EL (cell line): ENCODE results near the gene CDKN2AIPNL.
A peak's percentile ranks its signal among the peaks of the same experiment; 100 is the strongest.
"Not testable (repeated sequence)": the region's sequence is repeated elsewhere in the genome, so short reads cannot be mapped to it uniquely, and the experiment has no call there.

ENCODE experiments used
- DNase-seq: peaks from one replicate; pipeline ENCODE4 v3.0.0-alpha.2; 2016

The CDKN2AIPNL gene

DNA sequence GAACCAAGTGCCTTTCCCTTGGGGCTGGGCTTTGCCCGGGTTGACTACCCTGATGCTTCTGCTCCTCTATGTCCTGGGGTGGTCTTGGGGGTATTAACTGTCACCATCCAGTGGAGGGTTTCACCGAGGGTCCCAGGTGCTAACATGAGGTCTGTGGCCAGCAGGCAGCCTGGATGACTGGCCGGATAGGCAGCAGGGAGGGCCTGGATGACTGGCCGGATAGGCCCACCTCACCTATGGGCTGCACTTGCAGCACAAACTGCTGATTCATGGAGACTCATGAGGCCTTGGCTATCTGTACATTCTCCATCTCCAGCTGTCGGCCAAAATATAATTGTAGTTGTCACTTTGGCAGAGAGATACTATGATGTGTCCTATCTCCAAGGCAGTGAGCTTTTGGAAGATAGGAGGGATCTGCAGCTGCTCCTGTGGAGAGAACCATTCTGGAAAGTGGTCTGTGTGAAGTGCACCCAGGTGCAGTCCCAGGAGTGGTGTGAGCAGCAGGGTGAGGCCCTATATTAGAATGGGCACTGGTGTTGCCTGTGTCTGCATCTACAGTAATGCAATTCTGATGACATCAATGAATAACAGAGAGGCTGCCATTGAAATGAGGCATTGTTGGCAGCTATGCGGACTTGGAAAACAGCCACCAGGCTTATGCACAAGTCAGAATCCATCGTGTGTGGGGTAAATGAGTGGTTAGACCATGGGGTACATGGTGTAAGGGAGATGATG, 26.3 kb upstream of the CDKN2AIPNL start:
- DNase-seq, result peak; percentile 86

DNA sequence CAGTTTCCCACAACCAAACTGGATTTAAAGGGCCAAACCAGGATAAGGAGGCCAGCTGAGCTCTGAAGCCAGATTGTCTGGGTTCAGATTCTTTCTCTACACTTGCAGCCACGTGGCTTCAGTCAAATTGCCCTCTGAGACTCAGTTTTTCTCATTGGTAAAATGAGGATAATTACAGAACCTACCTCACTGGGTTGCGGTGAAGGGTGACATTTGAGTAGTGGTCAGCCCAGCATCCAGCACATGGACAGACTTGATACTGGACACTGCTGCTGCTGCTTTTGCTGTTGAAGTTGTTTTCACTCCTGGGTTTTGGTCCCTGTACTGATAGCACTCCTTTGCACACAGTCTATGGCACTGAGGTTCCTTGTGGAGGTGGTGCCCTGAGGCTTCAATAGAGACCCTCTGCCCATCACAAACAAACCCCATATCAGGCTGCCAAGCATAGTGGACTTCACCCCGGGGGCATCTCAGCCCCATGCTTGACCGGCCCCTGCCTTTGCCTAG, 25.7 kb upstream of the CDKN2AIPNL start:
- DNase-seq, result peak; percentile 25

DNA sequence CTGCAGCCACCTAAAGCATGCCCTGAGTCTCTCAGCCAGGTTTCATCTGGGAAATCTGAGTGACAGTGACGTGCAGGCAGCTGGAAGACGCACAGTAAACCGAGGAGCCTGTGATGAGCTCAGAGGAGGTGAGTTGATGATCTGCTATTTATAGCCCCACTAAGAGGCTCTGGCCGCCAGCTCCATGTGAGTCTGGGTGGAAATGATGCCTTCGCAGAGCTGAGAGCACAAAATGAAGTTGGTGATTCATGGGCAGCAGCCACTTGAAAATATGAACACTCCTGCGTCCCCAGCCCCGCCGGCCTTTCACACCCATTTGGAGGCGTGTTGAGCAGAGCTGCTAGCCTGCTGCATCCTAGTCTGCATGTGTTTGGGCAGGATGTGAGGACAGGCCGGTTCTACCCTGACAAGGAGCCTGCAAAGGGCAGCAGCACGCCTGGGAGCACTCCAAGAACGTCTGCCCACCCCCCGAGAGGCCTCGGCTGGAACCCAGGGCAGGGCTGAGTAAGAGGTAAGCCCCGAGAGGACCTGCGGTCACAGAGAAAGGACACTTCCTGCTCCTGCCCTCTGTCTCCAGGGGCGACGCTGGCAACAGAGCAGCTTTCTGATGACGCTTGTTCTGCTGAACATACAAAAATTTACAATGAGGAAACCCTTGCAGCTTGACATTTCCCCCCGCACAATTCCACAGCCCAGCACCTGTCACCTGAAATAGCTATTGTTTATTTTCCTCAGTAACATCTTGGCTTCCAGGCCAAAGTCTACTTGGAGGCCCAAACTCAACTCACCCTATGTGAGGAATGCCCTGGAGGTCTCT, 25.1 kb upstream of the CDKN2AIPNL start:
- peak; percentile 89 for DNase-seq

DNA sequence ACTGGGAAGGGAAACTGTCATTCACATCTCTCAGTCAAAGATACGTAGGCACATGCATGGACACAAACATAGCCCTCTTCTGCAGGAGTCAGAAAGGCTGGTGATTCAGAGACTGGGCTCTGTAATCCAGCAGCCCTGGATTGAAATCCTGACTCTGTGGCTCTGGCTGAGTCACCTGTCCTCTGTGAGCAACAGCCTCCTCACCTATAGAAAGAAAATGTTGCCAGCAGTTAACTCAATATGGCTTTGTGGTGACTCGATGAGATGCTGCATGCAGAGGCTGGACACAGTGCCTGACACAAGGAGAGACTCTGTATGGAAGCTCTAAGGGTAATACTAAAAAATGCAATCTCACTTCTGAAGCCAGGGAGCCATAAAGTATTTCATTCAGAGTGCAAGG, 23.9 kb upstream of the CDKN2AIPNL start:
- peak; percentile 53 for DNase-seq

DNA sequence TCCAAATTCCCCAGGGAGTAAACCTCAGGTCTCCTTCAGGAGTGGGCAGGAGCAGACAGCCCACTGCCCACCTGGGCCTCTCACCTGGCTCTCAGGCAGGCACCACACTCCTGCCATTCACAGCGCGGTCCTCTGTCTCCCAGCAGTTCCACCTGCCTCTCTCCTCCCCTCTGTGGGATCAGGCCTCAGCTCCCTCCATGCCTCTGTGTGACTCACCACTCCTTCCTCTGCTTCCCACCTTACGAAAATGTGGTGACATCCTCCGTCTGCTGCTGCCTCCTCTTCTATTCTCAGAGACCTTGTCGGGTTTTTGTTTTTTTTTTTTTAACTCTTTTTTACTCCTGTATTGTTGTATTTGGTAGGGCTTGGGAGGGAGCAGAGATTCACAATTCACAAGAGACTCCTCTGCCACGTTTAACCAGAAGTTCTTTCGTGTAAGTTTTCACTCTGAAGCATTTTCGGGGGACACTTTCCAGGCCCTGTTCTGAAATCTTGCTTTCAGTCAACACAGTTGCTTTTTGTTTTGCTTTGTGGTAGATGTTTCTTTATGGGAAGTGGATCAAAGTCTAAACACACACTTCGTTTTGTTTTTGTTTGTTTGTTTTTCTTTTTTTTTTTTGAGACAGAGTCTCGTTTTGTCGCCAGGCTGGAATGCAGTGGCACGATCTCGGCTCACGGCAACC, 21.1 kb upstream of the CDKN2AIPNL start:
- DNase-seq, result peak; percentile 41

DNA sequence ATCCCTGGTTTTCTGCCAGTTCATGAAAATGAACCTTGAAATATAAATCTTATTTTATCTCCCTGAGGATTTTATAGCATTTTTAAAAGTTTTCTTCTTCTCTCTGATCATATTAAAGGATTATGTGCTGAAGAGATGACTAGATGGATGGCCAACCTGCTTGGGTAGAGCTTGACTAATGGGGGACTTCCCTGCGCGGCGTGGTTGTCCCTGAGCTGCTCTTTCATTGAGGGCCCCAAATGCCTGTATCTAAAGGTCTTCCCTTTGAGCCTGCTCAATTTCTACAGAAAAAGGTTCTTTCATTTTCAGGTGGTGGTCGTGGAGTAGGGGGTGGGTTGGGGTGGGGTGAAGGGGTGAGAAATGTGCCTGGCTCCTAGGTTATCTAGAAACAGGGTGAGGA, 20.5 kb upstream of the CDKN2AIPNL start:
- no peak for DNase-seq

DNA sequence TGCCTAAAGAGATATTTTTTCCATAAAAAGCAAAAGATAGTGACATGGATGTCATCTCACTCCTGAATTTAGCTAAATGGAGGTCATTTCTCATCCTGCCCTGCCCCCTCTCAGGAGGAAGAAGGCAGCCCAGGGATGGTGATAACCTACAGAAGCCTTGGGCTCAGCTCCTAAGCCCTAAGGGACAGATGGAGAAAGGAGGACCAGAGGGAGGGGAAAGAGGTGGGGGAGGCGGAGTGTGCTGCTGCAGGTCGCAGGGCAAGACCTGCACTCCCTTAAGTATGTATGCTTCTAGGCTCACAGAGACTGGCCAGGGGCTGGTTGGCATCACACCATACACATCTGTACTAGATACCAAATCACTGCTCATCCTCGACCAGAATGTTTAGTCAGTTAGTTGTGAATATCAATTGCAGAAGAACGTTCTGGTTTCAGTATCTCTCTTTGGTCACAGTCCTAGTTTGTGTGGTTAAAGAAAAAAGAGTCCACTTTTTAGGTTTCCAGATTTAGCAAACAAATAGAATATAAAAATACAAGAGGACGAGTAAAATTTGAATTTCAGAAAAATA, 18.4 kb upstream of the CDKN2AIPNL start:
- DNase-seq, result no peak

DNA sequence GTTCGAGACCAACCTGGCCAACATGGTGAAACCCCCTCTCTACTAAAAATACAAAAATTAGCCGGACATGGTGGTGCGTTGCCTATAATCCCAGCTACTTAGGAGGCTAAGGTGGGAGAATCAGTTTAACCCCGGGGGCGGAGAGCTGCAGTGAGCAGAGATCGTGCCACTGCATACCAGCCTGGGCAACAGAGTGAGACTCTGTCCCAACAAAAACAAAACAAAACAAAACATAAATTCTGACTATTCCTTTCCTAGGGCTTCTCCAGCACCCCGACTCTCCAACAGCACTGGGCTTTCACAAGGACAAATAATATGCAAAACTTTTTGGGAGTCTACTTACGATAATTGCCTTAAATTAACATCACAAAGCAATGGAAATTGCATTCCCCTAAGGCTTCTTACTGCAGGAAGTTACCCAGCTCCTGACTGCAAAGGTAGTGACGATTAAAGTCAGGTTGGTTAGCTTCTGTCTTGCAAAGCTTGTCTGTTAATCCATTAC, 15.9 kb upstream of the CDKN2AIPNL start:
- no peak for DNase-seq

DNA sequence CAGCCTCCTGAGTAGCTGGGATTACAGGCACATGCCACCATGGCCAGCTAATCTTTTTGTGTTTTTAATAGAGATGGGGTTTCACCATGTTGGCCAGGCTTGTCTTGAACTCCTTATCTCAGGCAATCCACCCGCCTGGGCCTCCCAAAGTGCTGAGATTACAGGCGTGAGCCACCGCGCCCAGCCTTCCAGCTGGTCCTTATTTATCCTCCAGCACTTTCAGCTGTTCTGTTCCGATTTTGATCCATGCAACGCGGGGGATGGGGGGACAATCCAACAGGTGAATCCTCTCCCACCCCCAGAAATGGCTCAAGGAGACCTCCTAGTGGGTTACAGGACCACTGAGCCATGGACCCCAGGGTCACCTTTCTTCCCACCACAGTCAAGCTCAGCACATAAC, 14.7 kb upstream of the CDKN2AIPNL start:
- no peak for DNase-seq

DNA sequence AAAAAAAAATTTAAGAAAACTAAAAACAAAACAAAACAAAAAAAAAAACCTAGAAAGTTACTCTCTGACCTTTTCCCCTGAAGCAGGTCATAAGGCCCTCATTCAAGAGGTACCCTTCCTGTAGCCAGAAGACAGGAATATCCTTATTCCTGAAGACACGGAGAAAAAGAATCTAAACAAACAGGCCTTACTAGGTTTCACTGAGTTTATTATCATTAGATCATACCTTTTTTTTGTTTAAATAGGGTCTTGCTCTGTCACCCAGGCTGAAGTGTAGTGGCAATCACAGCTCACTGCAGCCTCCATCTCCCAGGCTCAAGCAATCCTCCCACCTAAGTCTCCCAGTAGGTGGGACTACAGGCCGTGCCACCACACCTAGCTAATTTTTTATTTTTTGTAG, 11.7 kb upstream of the CDKN2AIPNL start:
- no peak for DNase-seq

DNA sequence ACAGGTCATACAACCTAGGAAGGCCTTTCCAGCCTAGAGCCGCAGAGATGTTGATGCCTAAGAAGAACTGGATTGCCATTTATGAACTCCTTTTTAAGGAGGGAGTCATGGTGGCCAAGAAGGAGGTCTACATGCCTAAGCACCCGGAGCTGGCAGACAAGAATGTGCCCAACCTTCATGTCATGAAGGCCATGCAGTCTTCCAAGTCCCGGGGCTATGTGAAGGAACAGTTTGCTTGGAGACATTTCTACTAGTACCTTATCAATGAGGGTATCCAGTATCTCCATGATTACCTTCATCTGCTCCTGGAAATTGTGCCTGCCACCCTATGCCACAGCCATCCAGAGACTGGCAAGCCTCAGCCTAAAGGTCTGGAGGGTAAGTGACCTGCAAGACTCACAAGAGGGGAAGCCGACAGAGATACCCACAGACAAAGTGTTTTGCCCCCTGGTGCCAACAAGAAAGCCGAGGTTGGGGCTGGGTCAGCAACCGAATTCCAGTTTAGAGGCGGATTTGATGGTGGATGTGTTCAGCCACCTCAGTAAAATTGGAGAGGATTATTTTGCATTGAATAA, 11.2 kb upstream of the CDKN2AIPNL start:
- DNase-seq, result no peak

DNA sequence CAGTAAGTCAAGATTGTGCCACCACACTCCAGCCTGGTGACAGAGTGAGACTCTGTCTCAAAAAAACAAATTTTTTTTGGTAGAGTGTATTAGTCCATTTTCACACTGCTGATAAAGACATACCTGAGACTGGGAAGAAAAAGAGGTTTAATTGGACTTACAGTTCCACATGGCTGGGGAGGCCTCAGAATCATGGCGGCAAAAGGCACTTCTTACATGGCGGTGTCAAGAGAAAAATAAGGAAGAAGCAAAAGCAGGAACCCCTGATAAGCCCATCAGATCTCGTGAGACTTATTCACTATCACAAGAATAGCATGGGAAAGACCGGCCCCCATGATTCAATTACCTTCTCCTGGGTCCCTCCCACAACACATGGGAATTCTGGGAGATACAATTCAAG, 9.4 kb upstream of the CDKN2AIPNL start:
- not testable (repeated sequence) for DNase-seq

DNA sequence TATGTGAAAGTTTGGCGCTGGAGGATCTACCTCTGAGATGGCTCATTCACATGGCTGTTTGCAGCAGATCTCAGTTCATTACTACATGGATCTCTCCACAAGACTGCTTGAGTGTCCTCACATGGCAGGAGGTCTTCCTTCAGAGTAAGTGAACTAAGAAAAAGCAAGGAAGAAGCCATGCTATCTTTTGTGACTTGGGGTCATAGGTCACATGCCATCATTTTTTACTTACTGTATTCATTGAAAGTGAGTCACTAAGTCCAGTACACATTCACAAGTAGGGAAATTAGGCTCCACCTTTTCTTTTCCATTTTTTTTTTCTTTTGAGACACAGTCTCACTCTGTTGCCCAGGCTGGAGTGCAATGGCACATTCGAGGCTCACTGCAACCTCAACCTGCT, 8.7 kb upstream of the CDKN2AIPNL start:
- DNase-seq, result peak; percentile 78

DNA sequence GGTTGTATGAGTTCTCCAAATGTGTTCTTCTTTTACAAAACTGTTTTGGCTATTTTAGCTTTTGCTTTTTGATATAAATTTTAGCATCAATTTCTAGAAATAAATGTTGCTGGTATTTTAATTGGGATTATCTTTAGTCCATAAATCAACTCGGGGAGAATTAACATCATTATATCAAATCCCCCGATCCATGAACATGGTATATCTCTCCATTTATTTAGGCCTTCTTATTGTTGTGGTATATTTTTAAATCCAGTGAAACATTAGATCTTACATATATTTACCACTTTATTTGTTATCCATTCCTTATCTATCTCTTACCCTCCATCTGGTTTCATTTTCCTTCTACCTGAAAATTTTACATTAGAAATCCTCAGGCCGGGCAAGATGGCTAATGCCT, 7.3 kb upstream of the CDKN2AIPNL start:
- no peak for DNase-seq

DNA sequence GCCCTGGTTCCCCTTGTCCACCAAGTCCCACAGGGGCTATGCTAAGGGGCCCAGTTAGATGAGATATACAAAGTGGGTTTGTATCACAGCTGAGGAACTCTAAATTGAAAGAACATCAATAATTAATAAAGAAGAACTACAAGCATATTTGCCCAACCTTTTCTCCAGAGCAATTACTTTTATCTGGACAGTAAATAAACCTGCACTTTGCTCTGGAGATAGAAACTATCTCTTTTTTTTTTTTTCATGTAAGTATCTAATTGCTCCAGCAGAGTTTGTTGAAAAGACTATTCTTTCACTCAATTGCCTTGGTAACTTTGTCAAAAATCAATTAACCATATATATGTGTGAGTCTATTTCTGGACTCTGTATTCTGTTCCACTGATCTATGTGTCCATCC, 6.0 kb upstream of the CDKN2AIPNL start:
- DNase-seq, result no peak

DNA sequence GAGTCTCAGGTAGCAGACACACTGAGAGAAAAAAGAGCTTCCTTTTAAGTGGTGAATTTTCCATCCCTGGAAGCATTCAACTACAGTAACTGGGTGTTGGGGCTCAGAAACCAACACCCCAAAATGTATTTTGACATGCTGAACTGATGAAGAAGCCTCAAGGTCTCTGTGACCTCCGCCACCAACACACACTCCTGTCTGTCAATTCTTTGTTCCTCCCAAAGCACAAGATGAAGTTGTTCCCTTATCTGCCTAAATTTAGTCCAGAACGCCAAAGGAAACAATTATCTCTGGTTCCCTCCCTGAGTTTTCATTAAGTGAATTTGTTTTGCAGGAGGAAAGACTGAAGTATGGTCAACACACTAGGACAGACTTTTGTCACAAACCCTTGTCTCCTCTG, 1.4 kb upstream of the CDKN2AIPNL start:
- DNase-seq, result no peak

DNA sequence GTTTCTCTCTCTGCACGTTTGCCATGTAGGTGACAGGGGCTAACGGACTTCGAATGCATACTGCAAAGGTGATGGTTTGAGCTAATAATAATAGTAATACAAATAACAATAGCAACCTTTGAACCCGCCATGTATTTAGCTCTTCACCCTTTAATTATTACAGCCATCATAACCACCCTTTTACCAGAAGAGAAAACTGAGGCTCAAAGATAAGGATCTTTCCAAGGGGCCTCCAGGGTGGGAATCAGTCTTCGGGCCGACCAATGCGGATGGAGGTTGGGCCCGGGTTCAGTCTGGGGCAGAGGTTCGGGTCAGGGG, 494 bp downstream of the CDKN2AIPNL start:
- no peak for DNase-seq

DNA sequence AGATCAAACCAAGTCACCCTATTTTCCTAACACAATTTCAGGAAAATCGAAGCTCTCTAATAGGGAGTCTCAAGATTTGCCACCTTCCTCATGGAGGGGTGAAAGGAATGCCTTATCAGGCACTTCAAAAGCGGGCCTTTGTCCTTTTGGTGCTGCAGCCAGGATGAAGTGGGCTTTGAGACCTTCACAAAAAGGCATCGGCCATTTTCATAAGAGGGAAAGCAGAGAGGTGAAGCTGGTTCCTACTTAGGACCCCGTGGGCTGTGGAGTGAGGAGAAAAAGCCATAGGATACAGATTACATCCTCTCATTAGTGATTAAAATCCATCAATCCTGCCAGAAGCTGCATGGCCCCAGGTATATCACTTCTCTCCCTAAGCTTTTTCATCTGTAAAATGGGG, 859 bp downstream of the CDKN2AIPNL start:
- DNase-seq, result no peak

DNA sequence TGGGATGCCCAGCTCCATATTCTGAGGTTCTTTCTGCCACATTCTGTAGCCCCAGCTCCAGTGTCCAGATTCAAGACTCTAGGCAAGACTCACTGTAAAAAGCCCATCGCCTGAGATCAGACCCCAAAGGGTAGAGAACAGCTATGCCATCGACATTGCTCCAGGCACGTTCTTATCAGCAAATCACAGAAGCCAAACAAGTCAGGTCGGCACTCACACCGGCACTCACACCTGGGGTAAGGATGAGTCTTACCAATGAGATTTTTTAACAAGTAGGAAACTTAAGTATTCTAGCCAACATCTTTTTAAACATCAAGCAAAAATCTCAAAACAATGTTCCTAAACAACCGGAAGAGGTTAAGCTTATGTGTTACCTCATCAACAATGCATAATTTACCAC, 2.4 kb downstream of the CDKN2AIPNL start:
- no peak for DNase-seq

DNA sequence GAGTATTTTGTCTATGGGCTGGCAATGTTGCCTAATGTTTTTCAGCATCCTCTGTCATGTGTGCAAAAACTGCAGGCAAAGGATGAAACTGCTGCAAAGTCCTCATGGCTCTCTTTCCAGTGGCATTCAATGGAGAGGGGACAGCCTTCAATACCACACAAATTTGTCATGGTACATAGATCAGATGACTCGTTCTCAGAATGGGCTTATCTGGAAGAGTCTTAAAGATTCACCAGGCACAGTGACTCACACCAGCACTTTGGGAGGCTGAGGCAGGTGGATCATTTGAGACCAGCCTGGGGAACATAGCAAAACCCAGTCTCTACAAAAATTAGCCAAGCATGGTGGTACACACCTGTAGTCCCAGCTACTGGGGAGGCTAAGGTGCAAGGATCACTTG, 5.3 kb downstream of the CDKN2AIPNL start:
- peak; percentile 44 for DNase-seq

DNA sequence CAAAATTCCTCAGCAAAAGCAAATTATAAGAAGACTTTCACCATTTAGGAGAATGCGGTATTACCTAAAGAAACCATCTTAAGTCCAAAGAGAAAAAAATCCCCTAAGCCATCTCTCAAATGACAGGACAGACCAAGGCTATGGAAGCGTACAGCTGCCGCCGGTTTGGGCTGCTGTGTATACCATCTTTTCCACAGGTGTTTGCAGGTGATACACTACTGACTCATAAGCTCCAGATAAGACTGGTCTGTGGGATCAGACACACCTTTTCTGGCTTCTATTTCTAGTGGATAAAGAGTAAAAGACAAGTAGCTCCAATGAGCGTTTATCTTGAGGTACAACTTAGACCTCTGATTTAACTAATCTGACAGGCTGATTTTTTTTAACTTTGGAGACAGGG, 7.7 kb downstream of the CDKN2AIPNL start:
- DNase-seq, result no peak

DNA sequence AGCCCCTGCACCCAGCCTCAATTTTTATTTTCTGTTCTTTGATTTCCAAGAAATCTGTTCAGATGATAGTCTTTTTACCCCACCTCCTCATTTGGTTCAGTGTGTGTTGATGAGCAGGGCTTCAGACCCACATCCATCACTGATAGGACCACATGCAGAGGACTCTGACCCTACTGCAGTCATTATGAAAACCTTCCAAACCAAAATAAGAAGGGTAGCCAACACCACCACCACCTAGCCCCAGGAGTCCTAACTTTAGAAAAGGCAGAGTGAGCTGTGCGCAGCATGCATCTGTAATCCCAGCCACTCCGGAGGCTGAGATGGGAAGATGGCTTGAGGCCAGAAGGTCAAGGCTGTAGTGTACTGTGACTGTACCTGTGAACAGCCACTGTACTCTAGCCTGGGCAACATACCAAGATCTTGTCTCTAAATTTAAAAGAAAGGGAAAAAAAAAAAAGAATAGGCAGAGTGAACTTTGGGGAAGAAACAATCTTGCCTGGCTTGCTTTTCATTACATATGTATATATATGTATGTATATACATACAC, 13.0 kb downstream of the CDKN2AIPNL start:
- DNase-seq, result no peak

DNA sequence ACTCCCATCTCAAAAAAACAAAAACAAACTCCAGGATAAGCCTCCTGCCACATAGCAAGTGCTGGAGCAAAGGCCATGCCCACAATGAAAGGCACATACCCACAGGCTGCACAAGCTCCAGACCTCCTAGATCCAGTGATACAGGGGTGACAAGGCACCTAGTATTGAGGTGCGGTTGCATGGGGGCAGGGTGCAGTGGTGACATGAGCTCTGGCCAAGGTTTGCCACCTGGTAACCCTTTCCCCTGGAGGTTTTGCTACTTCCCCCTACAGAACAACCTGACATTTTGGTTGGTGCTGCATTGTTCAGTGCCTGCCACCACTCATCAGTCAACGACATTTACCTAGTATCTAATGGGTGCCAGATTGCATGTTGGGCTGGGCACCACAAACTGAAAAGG, 14.5 kb downstream of the CDKN2AIPNL start:
- no peak for DNase-seq
